Liver (tissue), 9 donors: ENCODE measurements around the gene CATSPER3. TPM values are rescaled to one million over a fixed set of nuclear protein-coding genes. Genes with fewer than 3 reads are reported as not detected.

Experiments used
- DNase-seq: peaks from one replicate; pipeline ENCODE4 v3.0.0-alpha.2; 2017; ENCODE audit warnings: low spot score
- H3K27ac ChIP-seq, 2 donors: one replicate each; pipeline ENCODE4 v1.7.0; 2013; ENCODE audit warnings: inconsistent platforms in 2 of 2, low read length in 2 of 2, control low read depth in 1 of 2, low read depth in 1 of 2, mild to moderate bottlenecking in 1 of 2
- H3K27me3 ChIP-seq, 4 donors: one replicate each; pipeline versions ENCODE4 v1.6.1 to v1.7.0; 2013; ENCODE audit warnings: low read length in 3 of 4, inconsistent platforms in 1 of 4, mild to moderate bottlenecking in 1 of 4, moderate library complexity in 1 of 4; ENCODE audit not compliant: control insufficient read depth in 4 of 4, insufficient read depth in 4 of 4
- H3K36me3 ChIP-seq, 4 donors: one replicate each; pipeline versions ENCODE4 v1.6.1 to v1.7.0; 2013; ENCODE audit warnings: low read length in 3 of 4, mild to moderate bottlenecking in 3 of 4, low read depth in 1 of 4, moderate library complexity in 1 of 4; ENCODE audit not compliant: control insufficient read depth in 4 of 4, insufficient read depth in 3 of 4
- H3K4me1 ChIP-seq, 4 donors: one replicate each; pipeline versions ENCODE4 v1.6.1 to v1.7.0; 2013; ENCODE audit warnings: low read length in 3 of 4, mild to moderate bottlenecking in 3 of 4, moderate library complexity in 1 of 4; ENCODE audit not compliant: control insufficient read depth in 4 of 4, insufficient read depth in 4 of 4
- H3K4me3 ChIP-seq, 3 donors: one replicate each; pipeline versions ENCODE4 v1.6.1 to v1.7.0; 2013; ENCODE audit warnings: low read length in 3 of 3, control low read depth in 1 of 3, low read depth in 1 of 3, mild to moderate bottlenecking in 1 of 3
- H3K9ac ChIP-seq, 2 donors: one replicate each; pipeline ENCODE4 v1.7.0; 2013; ENCODE audit warnings: low read length in 2 of 2, mild to moderate bottlenecking in 2 of 2, moderate library complexity in 2 of 2, control low read depth in 1 of 2, low read depth in 1 of 2
- H3K9me3 ChIP-seq, 4 donors: one replicate each; pipeline versions ENCODE4 v1.6.1 to v1.7.0; 2013; ENCODE audit warnings: low read length in 3 of 4; ENCODE audit not compliant: control insufficient read depth in 4 of 4
- EGR1 ChIP-seq, 2 donors: IDR thresholded peaks; 2 replicates each; pipeline ENCODE4 v1.6.1; 2016 to 2018; ENCODE audit warnings: antibody characterized with exemption in 2 of 2, low read depth in 2 of 2
- FOXA1 ChIP-seq: IDR thresholded peaks from 2 replicates; pipeline ENCODE4 v1.6.1; 2016; ENCODE audit warnings: antibody characterized with exemption
- FOXA2 ChIP-seq: IDR thresholded peaks from 2 replicates; pipeline ENCODE4 v1.6.1; 2016; ENCODE audit warnings: antibody characterized with exemption
- GABPA ChIP-seq, 2 donors: IDR thresholded peaks in 1 of 2; conservative IDR thresholded peaks in 1 of 2; 2 replicates each; pipeline ENCODE4 v1.6.1; 2016; ENCODE audit warnings: antibody characterized with exemption in 2 of 2, mild to moderate bottlenecking in 1 of 2, moderate library complexity in 1 of 2
- HNF4A ChIP-seq, 2 donors: conservative IDR thresholded peaks; 2 replicates each; pipeline ENCODE4 v1.6.1; 2016; ENCODE audit warnings: antibody characterized with exemption in 2 of 2, mild to moderate bottlenecking in 2 of 2
- HNF4G ChIP-seq: IDR thresholded peaks from 2 replicates; pipeline ENCODE4 v1.6.1; 2016; ENCODE audit warnings: antibody characterized with exemption
- JUND ChIP-seq, 2 donors: IDR thresholded peaks; 2 replicates each; pipeline ENCODE4 v1.6.1; 2016; ENCODE audit warnings: antibody characterized with exemption in 2 of 2
- NR2F2 ChIP-seq: IDR thresholded peaks from 2 replicates; pipeline ENCODE4 v1.6.1; 2016; ENCODE audit warnings: antibody characterized with exemption
- RAD21 ChIP-seq, 2 donors: IDR thresholded peaks; 2 replicates each; pipeline ENCODE4 v1.6.1; 2016; ENCODE audit warnings: antibody characterized with exemption in 2 of 2, mild to moderate bottlenecking in 2 of 2
- RXRA ChIP-seq, 2 donors: IDR thresholded peaks; 2 replicates each; pipeline ENCODE4 v1.6.1; 2017 to 2018; ENCODE audit warnings: antibody characterized with exemption in 2 of 2, mild to moderate bottlenecking in 1 of 2
- SP1 ChIP-seq: IDR thresholded peaks from 2 replicates; pipeline ENCODE4 v1.6.1; 2018; ENCODE audit warnings: antibody characterized with exemption, mild to moderate bottlenecking
- TAF1 ChIP-seq: conservative IDR thresholded peaks from 2 replicates; pipeline ENCODE4 v1.6.1; 2016; ENCODE audit warnings: antibody characterized with exemption, mild to moderate bottlenecking
- YY1 ChIP-seq: IDR thresholded peaks from 2 replicates; pipeline ENCODE4 v1.6.1; 2016; ENCODE audit warnings: antibody characterized with exemption, mild to moderate bottlenecking
- WGBS: extraction: QIAGEN DNeasy Blood & Tissue Kit; methylation state at CpG from one replicate; pipeline ENCODE4 v1.1.7; 2013; 5-methylcytosine and 5-hydroxymethylcytosine counted together
- polyA plus RNA-seq, 2 donors: library from polyadenylated mRNA; stranded (reverse) in 1 of 2; unstranded in 1 of 2; fragments of 200-250 nt in 1 of 2; fragments of >200 nt in 1 of 2; fragmentation: Nextera tagmentation in 1 of 2; extraction: Ambion mirVana in 1 of 2; gene quantifications; one replicate each; pipeline versions ENCODE4 v1.2.1 to v1.2.3, GENCODE V29; 2013 to 2015
- total RNA-seq, 2 donors: library from RNA; depleted of rRNA; stranded (reverse); fragments of >200 nt; gene quantifications; one replicate each; pipeline ENCODE4 v1.2.3, GENCODE V29; 2014
- TF ChIP-seq, protein P1 (sequence below): IDR thresholded peaks from 2 replicates; pipeline ENCODE4 v1.6.1; 2016; ENCODE audit warnings: antibody characterized with exemption
- TF ChIP-seq, protein P2 (sequence below): IDR thresholded peaks from 2 replicates; pipeline ENCODE4 v1.6.1; 2016; ENCODE audit warnings: antibody characterized with exemption
- TF ChIP-seq, protein P3 (sequence below): IDR thresholded peaks from 2 replicates; pipeline ENCODE4 v1.6.1; 2016; ENCODE audit warnings: antibody characterized with exemption
- TF ChIP-seq, protein P4 (sequence below): fragments of 150-350 bp; IDR thresholded peaks from 2 replicates; pipeline ENCODE4 v1.5.1; 2017; ENCODE audit warnings: improper control_type of control experiment, low read depth, low read length; ENCODE audit not compliant: missing input control
- TF ChIP-seq, protein P5 (sequence below): IDR thresholded peaks from 2 replicates; pipeline ENCODE4 v1.6.1; 2016; ENCODE audit warnings: antibody characterized with exemption, mild to moderate bottlenecking
- donor health status: healthy.
- donor health status: healthy.
- donor health status: healthy.
- donor health status: healthy.
- donor health status: healthy.

CATSPER3 gene
- total and polyA plus RNA-seq, 4 donors = 0.28 to 0.37 (median 0.34) TPM

DNA sequence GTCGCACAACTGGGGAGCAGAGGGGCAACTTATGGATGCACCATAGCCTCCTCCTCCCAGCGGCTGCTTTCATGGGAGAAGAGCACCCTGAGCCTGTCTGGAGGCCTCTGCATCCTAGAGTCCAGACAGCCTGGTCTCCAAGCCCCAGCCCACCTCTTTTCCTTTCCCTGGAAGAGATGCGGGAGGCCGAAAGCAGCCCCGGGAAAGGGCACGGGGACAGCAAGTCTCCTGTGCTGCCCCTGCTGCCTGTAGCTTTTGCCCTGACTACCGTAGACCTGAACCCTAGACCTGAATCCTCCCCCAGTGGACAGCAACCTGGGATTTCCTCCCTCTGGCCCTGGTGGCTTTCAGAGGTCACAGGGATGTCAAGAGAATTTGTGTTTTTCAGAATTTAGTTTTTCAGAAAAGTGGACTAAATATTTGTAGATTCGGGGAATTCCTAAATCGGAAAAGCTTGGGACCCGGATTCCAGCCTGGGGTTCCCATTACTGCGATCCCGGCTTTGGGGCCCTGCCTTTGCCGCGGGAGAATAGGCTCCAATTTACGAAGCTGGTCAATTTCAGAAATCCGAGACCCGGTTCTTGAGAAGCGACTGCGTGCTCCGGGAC lies 70.6 kb downstream of the CATSPER3 start:
- no peak overlapping the region for H3K27ac ChIP-seq

DNA sequence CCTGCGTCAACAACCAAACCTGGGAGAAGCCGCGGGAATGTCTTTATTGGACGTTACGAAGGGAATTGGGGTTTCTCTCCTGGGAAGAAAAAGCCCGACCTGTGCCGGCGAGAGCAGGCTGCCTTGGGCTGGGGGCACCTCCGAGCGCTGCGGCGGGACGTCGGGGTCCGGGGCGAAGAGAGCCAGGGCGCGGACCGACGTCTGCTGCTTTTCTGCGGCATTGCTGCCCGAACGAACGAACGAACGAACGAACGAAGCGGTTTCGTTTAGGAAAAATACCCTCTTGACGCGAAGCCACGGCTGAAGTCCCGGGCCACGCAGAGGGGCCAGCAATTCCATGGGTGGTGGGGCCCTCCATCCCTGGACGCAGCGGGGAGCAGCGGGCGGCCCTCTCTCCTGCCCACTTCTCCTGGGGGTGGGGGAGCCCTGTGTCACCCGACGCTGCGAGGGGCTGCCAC lies 71.1 kb downstream of the CATSPER3 start:
- DNase-seq = no peak
- peaks cover 5 to 25% (median 9%) of the 10 kb centered on the region in 4 donors for H3K4me1 ChIP-seq
- H3K36me3 ChIP-seq = no peaks in the 10 kb centered on the region
- no peak overlapping the region for H3K27ac ChIP-seq
- H3K27me3 ChIP-seq = peaks cover 17 to 43% (median 28%) of the 10 kb centered on the region in 4 donors
- WGBS = 7% methylated on average over 42 of the region's 42 CpGs
- no peak overlapping the region for H3K9ac ChIP-seq
- no peak overlapping the region for H3K4me3 ChIP-seq
- TF ChIP-seq SP1 (no peak), JUND (IDR thresholded peaks at IDR 0.05) (no peak), NR2F2 (no peak), TAF1 (no peak), RXRA (IDR thresholded peaks at IDR 0.05) (no peak), YY1 (no peak), HNF4G (no peak), HNF4A (conservative IDR thresholded peaks at IDR 0.05) (no peak), RAD21 (IDR thresholded peaks at IDR 0.05) (no peak), FOXA2 (no peak), EGR1 (IDR thresholded peaks at IDR 0.05; ENCODE audit: low read depth in 2 of 2) (no peak), FOXA1 (no peak), GABPA (IDR thresholded peaks at IDR 0.05 in 1 of 2, conservative IDR thresholded peaks at IDR 0.05 in 1 of 2) (no peak)
- TF ChIP-seq, protein P1, sequence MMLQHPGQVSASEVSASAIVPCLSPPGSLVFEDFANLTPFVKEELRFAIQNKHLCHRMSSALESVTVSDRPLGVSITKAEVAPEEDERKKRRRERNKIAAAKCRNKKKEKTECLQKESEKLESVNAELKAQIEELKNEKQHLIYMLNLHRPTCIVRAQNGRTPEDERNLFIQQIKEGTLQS = no peak
- TF ChIP-seq, protein P2, sequence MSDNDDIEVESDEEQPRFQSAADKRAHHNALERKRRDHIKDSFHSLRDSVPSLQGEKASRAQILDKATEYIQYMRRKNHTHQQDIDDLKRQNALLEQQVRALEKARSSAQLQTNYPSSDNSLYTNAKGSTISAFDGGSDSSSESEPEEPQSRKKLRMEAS = no peak
- TF ChIP-seq, protein P3, sequence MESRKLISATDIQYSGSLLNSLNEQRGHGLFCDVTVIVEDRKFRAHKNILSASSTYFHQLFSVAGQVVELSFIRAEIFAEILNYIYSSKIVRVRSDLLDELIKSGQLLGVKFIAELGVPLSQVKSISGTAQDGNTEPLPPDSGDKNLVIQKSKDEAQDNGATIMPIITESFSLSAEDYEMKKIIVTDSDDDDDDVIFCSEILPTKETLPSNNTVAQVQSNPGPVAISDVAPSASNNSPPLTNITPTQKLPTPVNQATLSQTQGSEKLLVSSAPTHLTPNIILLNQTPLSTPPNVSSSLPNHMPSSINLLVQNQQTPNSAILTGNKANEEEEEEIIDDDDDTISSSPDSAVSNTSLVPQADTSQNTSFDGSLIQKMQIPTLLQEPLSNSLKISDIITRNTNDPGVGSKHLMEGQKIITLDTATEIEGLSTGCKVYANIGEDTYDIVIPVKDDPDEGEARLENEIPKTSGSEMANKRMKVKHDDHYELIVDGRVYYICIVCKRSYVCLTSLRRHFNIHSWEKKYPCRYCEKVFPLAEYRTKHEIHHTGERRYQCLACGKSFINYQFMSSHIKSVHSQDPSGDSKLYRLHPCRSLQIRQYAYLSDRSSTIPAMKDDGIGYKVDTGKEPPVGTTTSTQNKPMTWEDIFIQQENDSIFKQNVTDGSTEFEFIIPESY = no peak
- TF ChIP-seq, protein P4, sequence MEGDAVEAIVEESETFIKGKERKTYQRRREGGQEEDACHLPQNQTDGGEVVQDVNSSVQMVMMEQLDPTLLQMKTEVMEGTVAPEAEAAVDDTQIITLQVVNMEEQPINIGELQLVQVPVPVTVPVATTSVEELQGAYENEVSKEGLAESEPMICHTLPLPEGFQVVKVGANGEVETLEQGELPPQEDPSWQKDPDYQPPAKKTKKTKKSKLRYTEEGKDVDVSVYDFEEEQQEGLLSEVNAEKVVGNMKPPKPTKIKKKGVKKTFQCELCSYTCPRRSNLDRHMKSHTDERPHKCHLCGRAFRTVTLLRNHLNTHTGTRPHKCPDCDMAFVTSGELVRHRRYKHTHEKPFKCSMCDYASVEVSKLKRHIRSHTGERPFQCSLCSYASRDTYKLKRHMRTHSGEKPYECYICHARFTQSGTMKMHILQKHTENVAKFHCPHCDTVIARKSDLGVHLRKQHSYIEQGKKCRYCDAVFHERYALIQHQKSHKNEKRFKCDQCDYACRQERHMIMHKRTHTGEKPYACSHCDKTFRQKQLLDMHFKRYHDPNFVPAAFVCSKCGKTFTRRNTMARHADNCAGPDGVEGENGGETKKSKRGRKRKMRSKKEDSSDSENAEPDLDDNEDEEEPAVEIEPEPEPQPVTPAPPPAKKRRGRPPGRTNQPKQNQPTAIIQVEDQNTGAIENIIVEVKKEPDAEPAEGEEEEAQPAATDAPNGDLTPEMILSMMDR = no peak
- TF ChIP-seq, protein P5, sequence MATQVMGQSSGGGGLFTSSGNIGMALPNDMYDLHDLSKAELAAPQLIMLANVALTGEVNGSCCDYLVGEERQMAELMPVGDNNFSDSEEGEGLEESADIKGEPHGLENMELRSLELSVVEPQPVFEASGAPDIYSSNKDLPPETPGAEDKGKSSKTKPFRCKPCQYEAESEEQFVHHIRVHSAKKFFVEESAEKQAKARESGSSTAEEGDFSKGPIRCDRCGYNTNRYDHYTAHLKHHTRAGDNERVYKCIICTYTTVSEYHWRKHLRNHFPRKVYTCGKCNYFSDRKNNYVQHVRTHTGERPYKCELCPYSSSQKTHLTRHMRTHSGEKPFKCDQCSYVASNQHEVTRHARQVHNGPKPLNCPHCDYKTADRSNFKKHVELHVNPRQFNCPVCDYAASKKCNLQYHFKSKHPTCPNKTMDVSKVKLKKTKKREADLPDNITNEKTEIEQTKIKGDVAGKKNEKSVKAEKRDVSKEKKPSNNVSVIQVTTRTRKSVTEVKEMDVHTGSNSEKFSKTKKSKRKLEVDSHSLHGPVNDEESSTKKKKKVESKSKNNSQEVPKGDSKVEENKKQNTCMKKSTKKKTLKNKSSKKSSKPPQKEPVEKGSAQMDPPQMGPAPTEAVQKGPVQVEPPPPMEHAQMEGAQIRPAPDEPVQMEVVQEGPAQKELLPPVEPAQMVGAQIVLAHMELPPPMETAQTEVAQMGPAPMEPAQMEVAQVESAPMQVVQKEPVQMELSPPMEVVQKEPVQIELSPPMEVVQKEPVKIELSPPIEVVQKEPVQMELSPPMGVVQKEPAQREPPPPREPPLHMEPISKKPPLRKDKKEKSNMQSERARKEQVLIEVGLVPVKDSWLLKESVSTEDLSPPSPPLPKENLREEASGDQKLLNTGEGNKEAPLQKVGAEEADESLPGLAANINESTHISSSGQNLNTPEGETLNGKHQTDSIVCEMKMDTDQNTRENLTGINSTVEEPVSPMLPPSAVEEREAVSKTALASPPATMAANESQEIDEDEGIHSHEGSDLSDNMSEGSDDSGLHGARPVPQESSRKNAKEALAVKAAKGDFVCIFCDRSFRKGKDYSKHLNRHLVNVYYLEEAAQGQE = no peak
- peaks cover 0 to 4% (median 0%) of the 10 kb centered on the region in 4 donors for H3K9me3 ChIP-seq

More for the DNA sequence above, 70.6 kb downstream of the CATSPER3 start:
- H3K36me3 ChIP-seq = no peaks in the 10 kb centered on the region
- DNase-seq = no peak
- peaks cover 11 to 30% (median 14%) of the 10 kb centered on the region in 4 donors for H3K4me1 ChIP-seq
- peaks cover 17 to 42% (median 28%) of the 10 kb centered on the region in 4 donors for H3K27me3 ChIP-seq
- H3K9ac ChIP-seq = no peak overlapping the region
- H3K9me3 ChIP-seq = peaks cover 0 to 4% (median 0%) of the 10 kb centered on the region in 4 donors
- TF ChIP-seq GABPA (IDR thresholded peaks at IDR 0.05 in 1 of 2, conservative IDR thresholded peaks at IDR 0.05 in 1 of 2) (no peak), HNF4A (conservative IDR thresholded peaks at IDR 0.05) (no peak)
- 15% methylated on average over 20 of the region's 20 CpGs for WGBS
- H3K4me3 ChIP-seq = no peak overlapping the region
